Stimulated activated CD8-positive, alpha-beta memory T cell treated with anti-CD3 and anti-CD28 coated beads, Interleukin-4, amount 100 ng/mL, for 24 hours (primary cell): ENCODE measurements around the gene RBMS3.

Experiments
- DNase-seq: peaks from one replicate; pipeline ENCODE4 v3.0.0-alpha.2; 2020; ENCODE audit warnings: low read depth

The RBMS3 gene

DNA sequence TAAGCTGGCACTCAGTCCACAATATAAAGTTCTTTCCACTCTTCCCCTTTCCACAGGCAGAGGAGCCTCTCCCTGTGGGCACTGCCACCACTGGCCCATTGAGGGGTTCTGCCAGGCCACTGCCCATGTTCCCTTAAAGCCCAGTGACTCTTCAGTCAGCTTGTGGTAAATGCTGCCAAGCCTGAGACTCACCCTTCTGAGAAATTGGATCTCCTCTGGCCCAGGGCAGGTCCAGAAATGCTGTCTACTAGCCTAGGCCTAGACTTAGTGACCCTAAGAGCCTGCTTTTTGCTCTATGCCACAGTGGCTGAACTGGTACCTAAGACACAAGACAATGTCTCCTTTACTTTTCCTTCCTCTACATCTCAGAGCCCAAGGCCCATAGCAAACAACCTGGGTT, 295.8 kb downstream of the RBMS3 start:
- DNase-seq = no peak

DNA sequence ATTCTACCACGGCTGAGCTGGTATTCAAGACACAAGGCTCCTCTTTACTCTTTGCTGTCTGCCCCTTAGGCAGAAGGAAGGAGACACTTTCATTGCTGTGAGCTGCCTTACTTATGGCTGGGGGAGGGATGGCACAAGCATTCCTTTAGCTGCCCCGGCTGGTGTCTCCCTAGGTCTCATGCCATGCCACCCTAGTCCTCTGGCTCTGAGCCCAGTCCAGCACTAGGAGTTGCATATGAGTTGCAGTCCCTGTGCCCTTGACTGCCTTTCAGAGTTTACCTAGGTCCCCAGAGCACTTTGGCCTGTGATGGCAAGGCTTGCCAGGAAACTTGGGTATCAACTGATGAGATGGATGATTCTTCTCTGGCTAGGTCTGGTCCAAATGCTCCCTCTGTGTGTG, 296.4 kb downstream of the RBMS3 start:
- no peak for DNase-seq

DNA sequence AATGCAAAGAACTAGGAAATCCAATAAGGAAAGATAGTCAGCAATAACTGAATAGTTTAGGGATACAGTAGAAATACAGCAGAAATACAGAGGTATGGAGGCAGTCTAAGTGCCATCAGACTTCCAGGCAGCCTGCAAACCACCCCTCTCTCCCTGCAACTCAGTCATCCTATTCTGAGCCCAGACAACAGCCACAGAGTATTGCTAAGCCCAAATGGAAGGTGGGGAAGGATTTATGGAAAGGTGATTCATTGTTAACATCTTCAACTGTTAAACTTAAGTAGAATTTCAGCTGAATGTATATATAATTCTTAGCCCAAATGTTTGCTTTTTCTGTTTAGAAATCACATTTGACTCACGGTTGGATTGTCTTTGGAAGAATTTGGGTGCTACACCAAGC, 300.4 kb downstream of the RBMS3 start:
- DNase-seq = no peak

DNA sequence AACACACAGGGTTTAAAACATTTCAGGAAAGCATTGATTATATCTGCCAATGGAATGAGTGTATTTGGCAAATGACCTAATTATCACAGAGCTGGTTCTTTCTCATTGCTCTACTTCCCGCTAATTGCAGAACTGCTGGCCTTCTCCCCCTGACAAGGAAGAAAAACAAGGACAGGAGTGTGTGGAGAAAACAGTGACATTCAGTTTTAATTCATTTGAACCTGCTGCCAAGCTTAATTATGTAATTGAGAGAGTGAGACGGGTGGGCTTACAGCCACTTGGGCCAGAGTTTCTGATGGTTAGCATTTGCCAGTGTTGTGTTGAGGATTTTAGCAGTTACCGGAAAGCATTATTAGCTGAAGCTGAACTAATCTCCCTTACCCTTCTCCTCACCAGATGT, 301.4 kb downstream of the RBMS3 start:
- DNase-seq = no peak

DNA sequence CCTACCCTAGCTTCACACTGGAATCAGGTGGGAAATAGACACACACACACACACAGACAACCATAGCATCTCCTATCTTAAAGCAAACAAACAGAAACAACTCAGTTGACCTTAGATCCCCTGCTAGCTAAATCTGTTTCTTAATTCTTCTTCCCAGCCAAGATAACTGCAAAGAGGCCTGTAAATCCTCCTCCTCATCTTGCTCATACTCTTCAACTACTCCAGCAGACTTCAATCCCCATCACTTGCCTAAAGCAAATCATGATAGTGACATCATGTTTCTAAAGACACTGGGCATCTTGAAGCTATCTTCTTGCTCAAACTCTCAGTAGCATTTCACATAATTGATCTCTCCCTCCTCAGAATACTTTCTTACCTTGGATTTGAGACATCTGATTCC, 303.0 kb downstream of the RBMS3 start:
- no peak for DNase-seq

DNA sequence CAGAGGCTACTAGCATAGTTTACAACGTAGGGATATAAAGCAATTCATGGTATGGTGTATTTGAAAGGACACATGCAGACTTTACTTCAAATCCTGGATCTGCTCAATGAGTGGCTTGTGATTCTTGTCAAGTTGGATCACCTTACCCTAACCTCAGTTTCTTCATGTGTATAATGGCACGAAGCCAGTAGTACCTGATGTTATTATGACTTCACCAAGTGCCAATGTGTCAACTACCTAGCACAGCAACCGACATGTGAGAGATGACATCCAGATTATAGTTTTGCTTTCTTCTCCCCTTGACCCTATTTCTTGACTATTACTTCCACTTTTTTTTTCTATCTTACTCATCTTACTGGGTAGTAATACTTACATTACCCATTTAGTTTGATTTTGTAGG, 304.5 kb downstream of the RBMS3 start:
- no peak for DNase-seq

DNA sequence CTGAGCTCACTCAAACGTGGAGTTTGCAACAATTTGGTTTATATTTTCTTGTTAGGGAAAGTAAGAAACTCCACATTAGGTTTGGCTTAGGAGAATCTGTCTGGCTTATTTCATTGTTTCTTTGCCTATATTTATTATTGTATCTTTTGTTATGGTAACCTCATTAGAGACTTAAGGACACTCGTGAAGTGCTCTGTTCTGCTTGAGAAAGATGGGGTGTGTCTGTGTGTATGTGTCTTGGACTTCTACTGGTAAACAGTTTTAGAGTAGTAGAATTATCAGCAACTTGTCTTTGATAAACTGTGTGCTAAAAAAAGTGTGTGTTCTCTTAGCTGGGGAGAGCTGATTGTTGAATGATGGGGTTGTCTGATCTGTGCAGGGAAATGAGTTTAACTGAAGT, 306.5 kb downstream of the RBMS3 start:
- DNase-seq = no peak

DNA sequence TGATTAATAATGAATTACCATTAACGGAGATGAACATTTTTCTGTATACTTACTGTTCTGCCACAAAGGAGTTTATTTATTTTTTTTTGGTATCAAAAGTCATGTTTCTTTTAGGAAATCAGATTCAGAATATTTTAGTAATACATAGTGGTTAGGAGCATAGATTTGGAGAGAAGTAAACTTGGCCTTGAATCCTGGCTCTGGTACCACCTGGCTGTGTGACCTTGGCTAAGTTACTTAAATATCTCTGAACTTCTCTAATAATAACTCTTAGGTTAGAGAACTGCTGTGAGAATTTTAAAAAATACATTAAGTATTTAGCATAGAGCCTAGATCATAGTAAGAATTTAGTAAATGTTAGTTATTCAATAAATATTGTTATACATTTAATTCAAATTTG, 309.1 kb downstream of the RBMS3 start:
- DNase-seq = no peak

DNA sequence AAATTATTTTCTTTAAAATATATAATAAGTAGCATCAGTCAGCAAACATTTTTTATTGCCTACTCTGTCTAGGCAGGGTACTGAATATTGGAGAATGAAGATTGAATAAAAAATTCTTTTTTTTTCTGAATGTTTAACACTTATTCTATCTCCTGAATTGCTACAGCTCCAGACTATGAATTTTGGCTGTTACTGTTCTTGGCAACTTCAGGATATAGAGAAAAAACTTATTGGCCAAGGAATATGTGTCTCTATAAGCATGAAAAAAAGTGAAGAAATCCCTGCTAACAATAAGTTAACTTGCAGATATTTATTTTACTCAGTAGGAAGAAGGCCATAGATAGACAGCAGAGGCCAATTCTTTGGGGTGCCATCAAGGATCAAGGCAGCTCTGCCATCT, 309.6 kb downstream of the RBMS3 start:
- no peak for DNase-seq

DNA sequence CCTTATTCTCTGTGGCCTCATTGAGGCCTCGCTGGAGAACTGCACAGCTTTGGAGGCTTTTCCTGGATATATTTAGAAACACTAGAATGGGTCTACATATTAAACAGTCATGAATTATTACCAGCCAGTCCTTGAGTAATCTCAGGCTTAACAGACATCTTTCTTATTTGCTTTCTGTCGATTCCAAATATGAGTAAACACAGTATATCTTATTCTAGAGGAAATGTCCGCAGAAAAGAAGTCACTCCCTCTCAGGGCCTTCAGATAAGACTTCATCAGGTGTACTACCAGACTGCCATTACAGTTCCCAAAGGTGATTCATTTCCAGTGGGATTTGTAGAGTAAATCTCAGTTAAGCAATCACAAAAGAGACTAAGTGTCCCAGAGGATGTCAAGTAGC, 310.7 kb downstream of the RBMS3 start:
- DNase-seq = no peak

DNA sequence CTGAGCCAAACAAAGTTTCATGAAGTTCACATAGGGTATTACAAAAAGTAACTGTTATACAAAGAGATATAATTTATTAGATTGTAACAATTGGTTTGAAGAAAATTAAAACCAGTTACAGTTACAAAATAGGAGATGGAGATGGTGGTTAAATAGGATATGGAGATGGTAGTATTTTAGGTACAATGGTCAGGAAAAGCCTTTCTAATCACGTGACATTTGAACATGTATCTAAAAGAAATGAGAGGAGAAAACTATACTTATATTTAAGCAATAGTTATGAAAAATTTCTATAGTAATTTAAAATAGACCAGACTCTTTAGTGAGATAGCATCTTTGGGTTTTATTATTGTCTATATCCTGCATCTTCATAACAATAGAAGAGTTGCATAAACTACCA, 312.9 kb downstream of the RBMS3 start:
- DNase-seq = no peak

DNA sequence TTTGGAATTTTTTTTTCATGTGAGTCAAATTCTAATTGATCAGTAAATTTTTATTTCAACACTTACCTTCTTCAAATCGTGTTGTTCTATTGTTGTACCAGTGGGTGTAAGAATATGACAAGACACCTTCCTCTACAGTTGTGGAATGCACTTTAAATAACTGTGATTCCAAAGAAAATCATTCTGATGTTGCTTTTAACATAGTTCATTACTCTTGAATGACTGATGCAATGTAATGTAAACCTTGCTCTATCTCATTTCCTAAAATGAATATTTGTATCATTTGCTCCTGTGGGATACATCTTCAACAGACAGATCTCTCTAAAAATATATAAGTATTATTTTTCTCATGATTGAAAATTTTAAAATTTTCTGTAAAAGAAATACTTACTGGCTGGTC, 313.4 kb downstream of the RBMS3 start:
- DNase-seq = no peak

DNA sequence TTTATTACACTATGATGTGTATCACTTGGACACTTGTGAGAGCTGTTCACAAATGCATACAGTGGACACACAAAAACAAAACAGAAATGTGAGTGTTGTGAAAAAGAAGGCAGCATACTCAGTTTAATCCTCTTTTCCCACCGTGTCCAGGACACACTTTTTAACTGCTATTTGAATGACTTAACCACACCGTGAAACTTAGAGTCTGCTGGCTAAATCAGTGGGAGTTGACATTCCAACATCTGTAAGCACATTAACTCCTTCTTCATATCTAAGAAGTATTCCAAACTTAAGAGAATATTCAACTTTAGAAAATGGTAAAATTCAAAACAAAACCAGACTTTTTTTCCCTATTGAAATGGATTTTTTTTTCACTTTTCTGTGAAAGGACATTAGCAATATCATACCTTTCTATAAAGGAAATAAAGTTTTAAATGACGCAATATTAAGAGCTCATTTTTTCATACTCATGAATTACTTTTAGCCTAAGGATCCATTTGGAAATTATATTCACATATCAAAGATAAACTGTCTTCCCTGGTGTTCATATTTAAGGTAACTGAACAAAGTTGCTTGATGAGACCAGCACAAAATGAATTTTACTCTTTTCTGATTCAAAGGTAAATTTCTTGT, 316.6 kb downstream of the RBMS3 start:
- DNase-seq = no peak

DNA sequence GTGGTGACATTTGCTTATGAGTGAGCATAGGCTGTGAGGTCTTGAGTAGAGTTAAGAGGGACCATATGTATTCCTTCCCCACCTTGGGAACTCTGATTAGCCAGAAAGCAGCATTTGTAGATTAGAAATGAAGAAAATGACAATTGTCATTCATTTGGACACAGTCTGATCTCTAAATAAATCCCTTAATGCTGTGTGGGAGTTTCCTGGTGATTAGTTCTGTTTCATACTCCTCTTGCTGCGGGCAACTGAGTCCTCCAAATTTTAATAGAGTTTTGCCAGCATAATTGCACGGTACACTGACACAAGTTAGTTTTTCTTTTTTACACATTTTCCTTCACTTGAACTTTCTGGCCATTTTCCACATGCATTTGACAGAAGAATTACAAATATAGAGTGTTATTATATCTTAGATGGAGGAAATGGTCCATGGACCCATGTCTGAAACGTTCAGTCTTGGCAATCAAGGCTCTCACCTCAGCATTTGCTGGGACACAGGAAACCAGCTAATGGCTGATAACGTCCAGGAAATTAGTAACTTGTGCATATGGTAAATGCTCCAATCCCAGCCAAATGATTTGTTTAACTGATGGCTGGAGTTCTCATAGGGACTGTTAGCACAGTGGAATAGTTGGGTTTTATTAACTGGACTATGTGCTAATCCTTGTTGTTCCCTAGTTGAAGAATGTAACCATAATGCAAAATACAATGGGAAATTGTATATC, 321.2 kb downstream of the RBMS3 start:
- no peak for DNase-seq

DNA sequence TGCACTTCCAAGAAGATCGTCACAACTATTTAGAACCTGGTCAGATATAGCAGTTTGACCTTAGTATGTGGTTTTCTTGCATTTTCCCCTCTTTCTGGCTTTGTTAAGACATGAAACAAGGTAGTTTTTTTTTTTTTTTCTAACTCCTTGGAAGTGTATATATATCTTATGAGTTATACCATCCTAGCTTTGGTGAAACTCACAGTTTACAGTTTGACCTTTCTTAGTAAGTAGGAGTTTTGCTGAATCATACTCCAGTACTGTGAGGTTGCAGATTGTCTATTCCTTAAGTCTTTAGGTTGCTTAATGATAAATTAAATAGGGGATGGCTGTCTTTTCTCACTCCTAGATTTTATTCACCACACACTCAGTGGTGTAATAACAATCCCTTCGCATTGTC, 325.0 kb downstream of the RBMS3 start:
- no peak for DNase-seq

DNA sequence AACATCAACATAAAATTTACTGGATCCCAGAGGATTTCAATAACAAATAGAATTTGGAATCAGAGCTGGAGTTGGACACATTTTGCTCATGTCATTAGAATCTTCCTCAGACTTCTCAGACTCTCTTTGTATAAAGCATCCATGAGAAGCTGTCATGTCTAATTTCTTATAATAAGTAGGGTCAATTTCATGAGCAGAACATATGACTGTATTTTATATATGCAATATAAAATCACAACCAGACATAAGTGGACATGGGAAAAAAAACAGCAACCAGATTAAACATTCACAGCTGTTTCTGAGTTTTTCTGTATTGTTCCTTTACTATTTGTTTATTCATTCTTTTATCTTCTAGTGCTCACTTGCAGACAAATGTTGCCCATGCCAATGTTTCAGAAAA, 325.5 kb downstream of the RBMS3 start:
- no peak for DNase-seq

DNA sequence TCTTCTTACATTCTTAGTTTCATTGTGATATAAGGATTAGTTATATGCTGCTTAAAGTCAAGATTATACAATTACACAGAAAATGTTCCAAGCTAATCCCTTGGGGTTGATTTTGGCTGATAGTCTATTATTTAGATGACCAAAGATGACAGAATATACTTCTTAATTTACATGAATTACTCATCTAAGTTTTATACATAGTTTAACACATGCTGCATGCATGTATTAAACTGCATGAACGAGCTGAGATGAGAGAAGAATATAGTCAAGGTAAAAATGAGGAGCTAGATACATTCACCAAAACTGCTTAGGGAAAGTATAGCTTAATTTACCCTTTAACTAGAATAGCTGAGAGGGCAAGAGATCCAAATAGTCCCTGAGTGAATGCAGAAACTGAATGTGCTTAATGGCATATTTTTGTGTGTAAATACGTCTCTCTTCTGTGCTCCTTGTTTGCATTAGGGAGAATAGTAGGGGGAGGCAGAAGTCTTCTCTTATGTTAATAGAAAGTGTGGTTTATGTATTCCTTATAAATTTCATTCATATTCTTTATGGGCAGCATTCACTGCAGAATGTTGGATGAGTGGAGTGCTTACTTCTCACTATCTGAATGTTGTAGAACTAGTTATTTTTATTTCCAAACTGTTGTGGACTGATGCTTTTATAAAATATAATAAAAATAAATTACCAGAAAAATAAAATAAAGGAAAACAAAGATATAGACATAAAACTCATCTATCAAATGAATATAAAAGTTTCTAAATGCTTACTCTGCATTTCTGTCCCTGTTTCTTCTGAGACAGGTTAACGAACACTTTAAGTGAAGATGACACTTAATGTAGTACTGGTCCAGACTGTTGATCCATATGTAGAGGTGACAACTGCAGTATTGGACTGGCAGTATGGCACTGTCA, 327.8 kb downstream of the RBMS3 start:
- DNase-seq = no peak

DNA sequence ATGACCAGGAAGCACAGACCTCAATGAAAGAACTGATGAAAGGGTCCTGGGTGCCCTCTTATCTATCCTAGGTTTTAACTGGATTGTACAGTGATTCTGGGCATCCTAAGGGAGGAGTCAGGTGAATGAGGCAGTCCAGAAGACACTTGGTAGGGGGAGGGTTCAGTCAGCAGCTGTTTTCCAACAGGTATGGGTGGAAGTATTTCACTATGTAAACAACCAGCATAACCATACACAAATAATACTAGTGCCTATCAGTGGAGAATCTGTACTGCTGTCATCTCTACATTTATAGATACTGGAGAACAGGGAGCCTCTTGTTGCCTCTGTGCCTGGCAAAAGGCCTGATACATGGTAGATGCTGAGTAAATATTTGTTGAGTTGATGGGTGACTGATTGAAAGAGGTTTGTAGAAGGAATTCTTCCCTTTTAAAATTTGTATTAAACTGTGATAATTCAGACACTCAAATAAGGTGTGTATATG, 328.5 kb downstream of the RBMS3 start:
- no peak for DNase-seq

DNA sequence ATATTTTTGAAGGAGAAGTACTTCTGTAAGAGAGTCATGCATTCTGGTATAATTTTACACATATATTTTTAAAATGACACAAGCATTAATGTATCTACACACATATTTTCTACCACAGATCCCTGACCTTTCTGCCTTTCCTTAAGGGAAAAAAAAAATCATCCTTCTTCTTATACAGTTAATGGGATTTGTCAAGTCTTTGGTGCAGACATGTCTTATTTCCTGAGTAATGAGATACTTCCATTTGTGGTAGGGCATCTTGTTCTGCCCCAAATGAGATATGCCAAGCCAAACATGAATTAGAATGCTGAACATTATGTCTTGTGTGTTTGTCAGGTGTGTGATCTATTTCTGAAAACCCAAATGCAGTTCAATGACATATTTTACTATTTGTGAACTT, 329.9 kb downstream of the RBMS3 start:
- DNase-seq = no peak

DNA sequence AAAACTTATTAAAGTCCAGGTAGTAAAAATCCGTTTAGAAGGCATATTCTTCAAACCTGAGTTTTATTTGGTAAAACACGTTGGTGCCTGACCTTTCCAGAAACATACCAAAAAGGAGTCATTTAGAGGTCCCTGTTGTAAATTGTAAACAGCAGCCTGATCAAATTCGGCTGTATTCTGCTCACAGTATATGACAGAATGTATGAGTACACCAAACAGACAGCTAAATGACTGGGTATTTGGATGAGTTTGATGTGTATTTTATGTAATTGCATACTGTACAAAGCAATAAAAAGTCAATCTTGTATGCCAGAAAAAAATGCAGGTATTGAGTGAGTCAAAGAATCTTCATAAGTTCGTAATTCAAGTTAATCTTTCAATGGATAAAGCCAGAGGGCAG, 330.4 kb downstream of the RBMS3 start:
- no peak for DNase-seq

DNA sequence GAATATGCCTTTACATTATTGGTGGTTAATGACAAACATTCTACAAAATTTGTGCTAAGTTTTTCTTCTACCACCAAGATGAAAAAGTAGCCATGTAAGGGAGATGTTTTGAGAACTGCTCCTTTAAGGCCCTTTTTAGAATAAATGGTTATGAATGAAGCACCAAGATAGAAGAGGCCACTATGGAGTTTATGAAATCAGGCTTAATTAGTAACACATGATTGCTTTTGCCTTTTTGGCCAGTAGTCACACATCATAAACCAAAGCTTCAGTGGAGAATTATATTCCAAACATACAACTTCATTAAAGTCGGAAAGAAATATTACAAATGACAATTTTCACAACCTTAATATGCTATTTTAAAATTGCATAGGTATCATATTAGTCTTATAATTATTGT, 331.7 kb downstream of the RBMS3 start:
- no peak for DNase-seq

DNA sequence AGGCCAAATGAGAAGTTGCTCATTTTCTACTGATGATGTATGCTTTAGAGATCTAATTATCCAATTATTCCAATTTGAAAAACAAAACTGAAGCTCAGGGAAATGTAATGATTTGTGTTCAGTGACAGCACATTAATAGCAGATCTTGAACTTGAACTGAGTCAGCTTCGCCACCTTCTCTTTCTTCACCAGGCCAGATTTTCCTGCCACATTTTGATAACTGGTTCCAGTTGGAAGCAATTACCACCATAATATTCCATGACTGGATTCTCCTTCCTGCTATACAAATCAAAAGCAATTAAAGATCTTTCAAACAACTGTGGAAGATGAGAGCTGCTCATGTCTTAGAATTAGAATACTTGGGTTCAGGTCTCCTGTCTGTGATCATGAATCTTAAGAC, 334.1 kb downstream of the RBMS3 start:
- no peak for DNase-seq
